Fibroblast of the aortic adventitia (primary cell): ENCODE results near the gene C1QC. TPM values are rescaled to one million over a fixed set of nuclear protein-coding genes. Genes with fewer than 3 reads are reported as not detected.

Experiments used
- DNase-seq: peaks from one replicate; pipeline ENCODE4 v3.0.0-alpha.2; 2010; ENCODE audit warnings: low read depth
- H3K4me3 ChIP-seq: 2 replicates; pipeline ENCODE4 v1.5.1; 2011; ENCODE audit warnings: low read depth, mild to moderate bottlenecking, control low read depth, low read length, moderate library complexity
- CTCF ChIP-seq: IDR thresholded peaks from 2 replicates; pipeline ENCODE4 v1.5.1; 2011; ENCODE audit warnings: mild to moderate bottlenecking, low read length, control low read depth, inconsistent platforms; ENCODE audit not compliant: insufficient read depth
- total RNA-seq: library from RNA; depleted of rRNA; stranded (reverse); fragments of >200 nt; gene quantifications from 2 replicates; pipeline ENCODE4 v1.2.3, GENCODE V29; 2012; ENCODE audit warnings: low replicate concordance

The C1QC gene
- total RNA-seq, 1 donor, result not detected

GRCh38 chr1:22636927-22637326 is 6.5 kb upstream of the C1QC start:
- no peak for DNase-seq
- H3K4me3 ChIP-seq, result no peak overlapping the region
- no peak for TF ChIP-seq CTCF

GRCh38 chr1:22637907-22638445 is 5.5 kb upstream of the C1QC start:
- DNase-seq, result no peak
- TF ChIP-seq CTCF, result no peak

GRCh38 chr1:22638476-22639234 is 4.8 kb upstream of the C1QC start:
- no peak for DNase-seq
- no peak for TF ChIP-seq CTCF
- no peak overlapping the region for H3K4me3 ChIP-seq

More at GRCh38 chr1:22637907-22638445, 5.5 kb upstream of the C1QC start:
- no peak overlapping the region for H3K4me3 ChIP-seq

- DNase-seq, result peak; percentile 5
- TF ChIP-seq CTCF, result no peak
These were observed 4.1 kb upstream of the C1QC start for GRCh38 chr1:22639286-22639685.

GRCh38 chr1:22641247-22641646 is 2.2 kb upstream of the C1QC start:
- no peak for DNase-seq
- no peak overlapping the region for H3K4me3 ChIP-seq
- TF ChIP-seq CTCF, result no peak

More at GRCh38 chr1:22639286-22639685, 4.1 kb upstream of the C1QC start:
- no peak overlapping the region for H3K4me3 ChIP-seq

GRCh38 chr1:22641906-22642636 is 1.4 kb upstream of the C1QC start:
- no peak overlapping the region for H3K4me3 ChIP-seq
- peak; percentile 48 for DNase-seq
- peak; percentile 88 for TF ChIP-seq CTCF
